GM12873 (cell line): Measurements from ENCODE around the gene RTN1.

Experiments used
- CTCF ChIP-seq: IDR thresholded peaks from 2 replicates; pipeline ENCODE4 v1.5.1; 2012; ENCODE audit warnings: low read depth, mild to moderate bottlenecking, moderate library complexity, low read length, control low read depth; ENCODE audit not compliant: insufficient read depth; ENCODE audit errors: missing control alignments

Gene RTN1

GRCh38 chr14:59768855-59769375 lies 101.7 kb downstream of the RTN1 start:
- no peak for TF ChIP-seq CTCF

GRCh38 chr14:59761851-59762250 lies 108.7 kb downstream of the RTN1 start:
- no peak for TF ChIP-seq CTCF

GRCh38 chr14:59755409-59756135 lies 115.0 kb downstream of the RTN1 start:
- TF ChIP-seq CTCF, result no peak

DNA sequence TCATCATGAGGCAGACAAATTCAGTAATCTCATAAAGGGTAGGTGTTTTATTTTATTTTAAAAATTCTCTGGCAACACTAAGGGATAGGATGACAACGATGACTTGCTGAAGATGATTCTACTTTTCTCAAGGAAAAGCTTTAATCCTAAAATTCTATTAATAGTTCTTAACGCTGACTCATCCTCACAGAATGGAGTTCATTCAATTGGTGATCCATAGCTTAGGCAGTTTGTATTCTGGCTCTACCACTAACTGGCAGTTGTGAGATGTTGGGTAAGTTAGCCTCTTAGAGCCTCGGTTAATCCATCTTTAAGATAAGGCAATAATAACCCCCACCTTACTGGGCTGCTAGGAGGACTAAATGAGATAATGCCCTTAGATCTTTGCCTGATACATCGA lies 116.3 kb downstream of the RTN1 start:
- no peak for TF ChIP-seq CTCF

DNA sequence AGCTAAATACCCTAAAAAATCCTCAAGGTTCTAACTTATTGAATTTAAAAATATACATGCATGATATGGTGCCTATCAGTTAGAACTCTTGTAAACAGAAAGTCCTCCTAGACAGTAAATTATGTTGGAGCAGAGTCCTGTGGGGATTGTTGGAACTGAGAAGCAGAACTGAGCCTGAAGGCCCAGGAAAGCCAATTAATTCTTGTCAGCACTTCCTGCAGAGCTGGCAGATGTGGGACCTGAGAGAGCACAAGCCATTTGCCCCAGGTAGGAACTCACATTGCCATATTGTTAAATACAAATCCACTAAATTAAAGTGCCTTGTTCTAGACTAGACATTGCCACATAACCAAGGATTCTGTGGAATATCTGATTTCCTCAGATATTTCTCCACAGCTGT lies 117.1 kb downstream of the RTN1 start:
- TF ChIP-seq CTCF, result no peak

DNA sequence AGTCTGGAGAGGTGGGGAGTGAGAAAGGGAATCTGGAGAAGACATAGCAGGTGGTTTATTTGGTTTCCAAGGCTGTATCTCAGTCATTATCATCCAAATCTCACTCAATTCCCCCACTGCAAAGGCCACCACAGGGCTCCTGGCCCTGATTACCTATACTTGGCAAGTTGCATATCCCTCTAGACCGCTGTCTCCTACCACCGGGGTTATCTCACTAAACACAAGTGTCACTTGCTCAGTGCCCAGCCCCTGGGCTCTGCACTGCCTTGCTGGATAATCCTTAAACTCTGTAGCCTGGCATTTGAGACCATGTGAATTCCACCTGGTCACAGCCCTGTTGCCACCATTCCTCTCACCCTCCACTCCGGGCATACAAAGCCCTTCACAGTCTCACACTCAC lies 119.0 kb downstream of the RTN1 start:
- TF ChIP-seq CTCF, result no peak

- TF ChIP-seq CTCF, result no peak
Observed at GRCh38 chr14:59739794-59740193, 130.8 kb downstream of the RTN1 start.
